H9 (cell line): ENCODE results near the gene SH2D2A. TPM values are rescaled to one million over a fixed set of nuclear protein-coding genes. Genes with fewer than 3 reads are reported as not detected.
A peak's percentile ranks its signal among the peaks of the same experiment; 100 is the strongest.

Experiments
- DNase-seq: peaks from one replicate; pipeline ENCODE4 v3.0.0-alpha.2; 2017
- H2AFZ ChIP-seq: one replicate; pipeline ENCODE4 v1.6.1; 2013; ENCODE audit warnings: mild to moderate bottlenecking, low read length, control low read depth, moderate library complexity
- H2AK5ac ChIP-seq: 2 replicates; pipeline ENCODE4 v1.6.1; 2013; ENCODE audit warnings: low read length, control low read depth, mixed read lengths; ENCODE audit not compliant: insufficient read length
- H2BK120ac ChIP-seq: one replicate; pipeline ENCODE4 v1.6.1; 2013; ENCODE audit warnings: low read depth, mild to moderate bottlenecking, low read length, control low read depth, inconsistent platforms; ENCODE audit not compliant: poor library complexity, severe bottlenecking
- H2BK12ac ChIP-seq: 2 replicates; pipeline ENCODE4 v1.6.1; 2013; ENCODE audit warnings: low read length, control low read depth, mixed read lengths, low read depth; ENCODE audit not compliant: insufficient read length
- H2BK15ac ChIP-seq: 2 replicates; pipeline ENCODE4 v1.6.1; 2013; ENCODE audit warnings: low read depth, low read length, control low read depth
- H2BK20ac ChIP-seq: one replicate; pipeline ENCODE4 v1.6.1; 2013; ENCODE audit warnings: low read depth, mild to moderate bottlenecking, low read length, control low read depth, inconsistent platforms; ENCODE audit not compliant: poor library complexity, severe bottlenecking
- H2BK5ac ChIP-seq: 2 replicates; pipeline ENCODE4 v1.6.1; 2013; ENCODE audit warnings: low read length, control low read depth, mixed read lengths; ENCODE audit not compliant: insufficient read length
- H3K14ac ChIP-seq: 2 replicates; pipeline ENCODE4 v1.6.1; 2013; ENCODE audit warnings: low read length, control low read depth; ENCODE audit not compliant: insufficient read depth
- H3K18ac ChIP-seq: 2 replicates; pipeline ENCODE4 v1.6.1; 2013; ENCODE audit warnings: low read depth, mild to moderate bottlenecking, mixed read lengths, low read length, control low read depth; ENCODE audit not compliant: insufficient read length
- H3K23ac ChIP-seq: 2 replicates; pipeline ENCODE4 v1.6.1; 2013; ENCODE audit warnings: low read length, control low read depth, mixed read lengths, low read depth; ENCODE audit not compliant: insufficient read length
- H3K23me2 ChIP-seq: 2 replicates; pipeline ENCODE4 v1.6.1; 2013; ENCODE audit warnings: low read depth, mild to moderate bottlenecking, mixed read lengths, low read length, control low read depth; ENCODE audit not compliant: insufficient read length, poor library complexity, severe bottlenecking
- H3K27ac ChIP-seq: 2 replicates; pipeline ENCODE4 v1.5.1; 2013; ENCODE audit warnings: low read length, control low read depth, mixed read lengths, low read depth; ENCODE audit not compliant: insufficient read length
- H3K27me3 ChIP-seq: 2 replicates; pipeline ENCODE4 v1.6.1; 2013; ENCODE audit warnings: low read length, control low read depth, inconsistent platforms; ENCODE audit not compliant: insufficient read depth
- H3K4ac ChIP-seq: 2 replicates; pipeline ENCODE4 v1.6.1; 2013; ENCODE audit warnings: low read depth, mild to moderate bottlenecking, control low read depth, inconsistent platforms, low read length, moderate library complexity
- H3K4me1 ChIP-seq: 2 replicates; pipeline ENCODE4 v1.6.1; 2013; ENCODE audit warnings: low read length, control low read depth, inconsistent platforms; ENCODE audit not compliant: insufficient read depth
- H3K4me2 ChIP-seq: 2 replicates; pipeline ENCODE4 v1.6.1; 2013; ENCODE audit warnings: low read length, control low read depth, mixed read lengths; ENCODE audit not compliant: insufficient read length, insufficient read depth
- H3K56ac ChIP-seq: 2 replicates; pipeline ENCODE4 v1.6.1; 2013; ENCODE audit warnings: low read depth, mild to moderate bottlenecking, mixed read lengths, low read length, control low read depth; ENCODE audit not compliant: insufficient read length
- H3K79me1 ChIP-seq: 2 replicates; pipeline ENCODE4 v1.6.1; 2013; ENCODE audit warnings: low read depth, mild to moderate bottlenecking, moderate library complexity, low read length, control low read depth, inconsistent platforms; ENCODE audit not compliant: insufficient read depth, poor library complexity, severe bottlenecking
- H3K79me2 ChIP-seq: 2 replicates; pipeline ENCODE4 v1.6.1; 2013; ENCODE audit warnings: low read length, control low read depth, inconsistent platforms; ENCODE audit not compliant: insufficient read depth
- H3K9ac ChIP-seq: 2 replicates; pipeline ENCODE4 v1.6.1; 2013; ENCODE audit warnings: low read length, control low read depth, mixed read lengths; ENCODE audit not compliant: insufficient read length; ENCODE audit errors: extremely low read depth
- H3K9me3 ChIP-seq: one replicate; pipeline ENCODE4 v1.6.1; 2013; ENCODE audit warnings: low read depth, low read length, inconsistent platforms; ENCODE audit not compliant: control insufficient read depth
- H3T11ph ChIP-seq: one replicate; pipeline ENCODE4 v1.6.1; 2013; ENCODE audit warnings: mild to moderate bottlenecking, low read length, control low read depth, inconsistent platforms
- H4K20me1 ChIP-seq: one replicate; pipeline ENCODE4 v1.6.1; 2013; ENCODE audit not compliant: control insufficient read depth, insufficient read length, insufficient read depth
- H4K5ac ChIP-seq: 2 replicates; pipeline ENCODE4 v1.6.1; 2013; ENCODE audit warnings: low read depth, mild to moderate bottlenecking, mixed read lengths, low read length, control low read depth; ENCODE audit not compliant: insufficient read length
- H4K8ac ChIP-seq: replicated peaks from 2 replicates; pipeline ENCODE4 v1.6.1; 2013; ENCODE audit warnings: low read length, control low read depth, mixed read lengths, low read depth; ENCODE audit not compliant: insufficient read length
- H4K91ac ChIP-seq: 2 replicates; pipeline ENCODE4 v1.6.1; 2013; ENCODE audit warnings: low read depth, mild to moderate bottlenecking, moderate library complexity, mixed read lengths, low read length, control low read depth; ENCODE audit not compliant: insufficient read length
- H3K27ac Mint-ChIP-seq, 3 experiments: 2 replicates in 2 of 3; 3 replicates in 1 of 3; pipeline ENCODE4 v1.8.0; 2020 to 2021; ENCODE audit warnings: mixed read lengths in 3 of 3, mild to moderate bottlenecking in 1 of 3, moderate library complexity in 1 of 3
- H3K27me3 Mint-ChIP-seq: 2 replicates; pipeline ENCODE4 v1.8.0; 2021; ENCODE audit warnings: low read depth, mild to moderate bottlenecking, moderate library complexity, mixed read lengths
- H3K36me3 Mint-ChIP-seq, 3 experiments: 2 replicates in 2 of 3; 3 replicates in 1 of 3; pipeline ENCODE4 v1.8.0; 2020 to 2021; ENCODE audit warnings: low read depth in 3 of 3, mixed read lengths in 3 of 3; ENCODE audit not compliant: insufficient read depth in 1 of 3
- H3K4me1 Mint-ChIP-seq, 2 experiments: 2 replicates each; pipeline ENCODE4 v1.8.0; 2020; ENCODE audit warnings: mixed read lengths in 2 of 2
- H3K4me3 Mint-ChIP-seq, 2 experiments: 2 replicates in 1 of 2; 3 replicates in 1 of 2; pipeline ENCODE4 v1.8.0; 2020 to 2021; ENCODE audit warnings: mild to moderate bottlenecking in 2 of 2, mixed read lengths in 2 of 2, moderate library complexity in 1 of 2
- H3K9me3 Mint-ChIP-seq, 2 experiments: 2 replicates in 1 of 2; 3 replicates in 1 of 2; pipeline ENCODE4 v1.8.0; 2020; ENCODE audit warnings: mild to moderate bottlenecking in 2 of 2, mixed read lengths in 2 of 2, moderate library complexity in 1 of 2
- CTCF ChIP-seq: fragments of 200-600 bp; sonication (generic); conservative IDR thresholded peaks from 3 replicates; pipeline ENCODE4 v1.8.0; 2021; ENCODE audit warnings: antibody characterized with exemption, mild to moderate bottlenecking
- WGBS: extraction: QIAGEN DNeasy Blood & Tissue Kit; methylation state at CpG from one replicate; pipeline ENCODE4 v1.1.7; 2013; ENCODE audit warnings: missing lambda C conversion rate, low lambda C conversion rate, mixed read lengths; ENCODE audit not compliant: insufficient read length; ENCODE audit errors: extremely low coverage; 5-methylcytosine and 5-hydroxymethylcytosine counted together
- total RNA-seq: library from RNA; stranded (reverse); gene quantifications from 2 replicates; pipeline ENCODE4 v1.2.1, GENCODE V29; 2021

Gene SH2D2A
- total RNA-seq, 1 experiment from 2014 or later, result 2.0 TPM

- Histone ChIP-seq H3K4me2 (no peak overlapping the region), H2BK12ac (no peak overlapping the region), H3K79me2 (no peaks in the 10 kb centered on the region), H3K14ac (no peak overlapping the region), H3K18ac (no peak overlapping the region), H3K79me1 (no peaks in the 10 kb centered on the region), H2AFZ (no peak overlapping the region), H3K23ac (no peak overlapping the region), H2BK120ac (no peak overlapping the region), H3K9me3 (no peaks in the 10 kb centered on the region), H4K5ac (no peak overlapping the region), H4K91ac (no peak overlapping the region), H4K20me1 (no peaks in the 10 kb centered on the region), H3K27me3 (peaks cover 8% of the 10 kb centered on the region), H2BK15ac (no peak overlapping the region), H2BK5ac (no peak overlapping the region), H4K8ac (no peak overlapping the region), H3K56ac (no peak overlapping the region), H2AK5ac (no peak overlapping the region), H3K9ac (no peak overlapping the region), H2BK20ac (no peak overlapping the region), H3K23me2 (peaks cover 5% of the 10 kb centered on the region), H3K27ac (no peak overlapping the region), H3K4me1 (no peaks in the 10 kb centered on the region; the same call in 1 of the 2 replicates), H3K4ac (no peak overlapping the region), H3T11ph (no peak overlapping the region)
- Mint-ChIP-seq H3K36me3 (peaks cover 0 to 12% (median 4%) of the 10 kb centered on the region in 3 experiments; a peak in 3 of 7 replicates), H3K9me3 (no peaks in the 10 kb centered on the region; a peak in 1 of 5 replicates), H3K27ac (peak overlapping the region in 1 of 3 experiments; percentile 63; a peak in 1 of 7 replicates), H3K27me3 (peaks cover 44% of the 10 kb centered on the region), H3K4me1 (peaks cover 19 to 39% of the 10 kb centered on the region in 2 experiments), H3K4me3 (no peak overlapping the region; a peak in 1 of 5 replicates)
- no peak for TF ChIP-seq CTCF
- no CpG with 5 or more reads among the region's 7 CpGs for WGBS
- no peak for DNase-seq
Measured at GRCh38 chr1:156809711-156810366, 6.8 kb downstream of the SH2D2A start.
